Prostate gland (tissue), 2 donors: ENCODE results near the gene ATP5F1E.

ENCODE experiments used
- POLR2A ChIP-seq: fragments of 450-650 bp; IDR thresholded peaks from one replicate; pipeline ENCODE4 v1.6.1; 2016; ENCODE audit warnings: antibody characterized with exemption, mild to moderate bottlenecking
- POLR2AphosphoS5 ChIP-seq: sonication (generic); formaldehyde crosslinking; IDR thresholded peaks from one replicate; pipeline ENCODE4 v1.6.1; 2017; ENCODE audit warnings: antibody characterized with exemption
- TF ChIP-seq, protein P1 (sequence below), 4 experiments: fragments of 200-600 bp in 2 of 4; fragments of 450-650 bp in 2 of 4; sonication (generic) in 2 of 4; IDR thresholded peaks; 1 replicate in 3 of 4; 2 replicates in 1 of 4; pipeline ENCODE4 v1.5.1; 2016 to 2019; ENCODE audit warnings: antibody characterized with exemption in 4 of 4, mild to moderate bottlenecking in 2 of 4, moderate library complexity in 2 of 4

DNA sequence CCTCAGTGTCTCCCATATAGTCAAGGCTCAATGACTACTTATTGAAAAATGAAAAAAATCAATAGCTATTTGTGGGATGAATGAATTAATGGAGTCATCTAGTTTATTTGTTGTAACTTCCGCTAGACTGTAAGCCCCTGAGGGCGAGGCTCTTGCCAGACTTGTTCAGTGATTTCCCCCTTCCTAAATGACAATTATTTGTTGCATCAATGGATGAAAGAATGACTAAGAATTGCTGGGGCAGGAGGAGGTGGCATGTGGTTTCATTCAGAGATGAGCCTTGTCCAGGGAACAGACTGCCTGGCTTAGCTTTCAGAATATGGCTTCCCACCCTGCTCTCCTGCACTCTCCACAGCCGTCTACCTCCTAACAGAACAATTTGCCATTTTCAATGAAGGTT lies 11.6 kb upstream of the ATP5F1E start:
- TF ChIP-seq, protein P1, sequence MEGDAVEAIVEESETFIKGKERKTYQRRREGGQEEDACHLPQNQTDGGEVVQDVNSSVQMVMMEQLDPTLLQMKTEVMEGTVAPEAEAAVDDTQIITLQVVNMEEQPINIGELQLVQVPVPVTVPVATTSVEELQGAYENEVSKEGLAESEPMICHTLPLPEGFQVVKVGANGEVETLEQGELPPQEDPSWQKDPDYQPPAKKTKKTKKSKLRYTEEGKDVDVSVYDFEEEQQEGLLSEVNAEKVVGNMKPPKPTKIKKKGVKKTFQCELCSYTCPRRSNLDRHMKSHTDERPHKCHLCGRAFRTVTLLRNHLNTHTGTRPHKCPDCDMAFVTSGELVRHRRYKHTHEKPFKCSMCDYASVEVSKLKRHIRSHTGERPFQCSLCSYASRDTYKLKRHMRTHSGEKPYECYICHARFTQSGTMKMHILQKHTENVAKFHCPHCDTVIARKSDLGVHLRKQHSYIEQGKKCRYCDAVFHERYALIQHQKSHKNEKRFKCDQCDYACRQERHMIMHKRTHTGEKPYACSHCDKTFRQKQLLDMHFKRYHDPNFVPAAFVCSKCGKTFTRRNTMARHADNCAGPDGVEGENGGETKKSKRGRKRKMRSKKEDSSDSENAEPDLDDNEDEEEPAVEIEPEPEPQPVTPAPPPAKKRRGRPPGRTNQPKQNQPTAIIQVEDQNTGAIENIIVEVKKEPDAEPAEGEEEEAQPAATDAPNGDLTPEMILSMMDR (IDR thresholded peaks at IDR 0.05) = no peak
- TF ChIP-seq POLR2A (no peak), POLR2AphosphoS5 (no peak)
